Measurements from ENCODE around the gene MS4A10. TPM values are rescaled to one million over a fixed set of nuclear protein-coding genes. Genes with fewer than 3 reads are reported as not detected.

MS4A10 gene
- total and polyA plus RNA-seq, 2 donors (not counting 1 experiment from before 2014, with no cell fraction given), result not detected

- H4K20me1 ChIP-seq (ENCODE audit: control insufficient read depth, insufficient read depth, low read length, poor library complexity, severe bottlenecking), result no peaks in the 10 kb centered on the region
- intact Hi-C loops (cut with micrococcal nuclease), result no loop called here
- H3K4me3 ChIP-seq (ENCODE audit: control extremely low read depth in 1 of 5, extremely low read depth in 1 of 5, insufficient read depth in 1 of 5, low read depth in 2 of 5, low read length in 4 of 5), result no peak overlapping the region
- H3K27me3 ChIP-seq (replicated peaks in 1 of 4; ENCODE audit: control extremely low read depth in 1 of 4, control insufficient read depth in 3 of 4, insufficient read depth in 4 of 4, low read length in 3 of 4), result peaks cover 0 to 31% (median 1%) of the 10 kb centered on the region in 4 experiments
- H3K27ac ChIP-seq (ENCODE audit: low read length in 2 of 2), result no peak overlapping the region
- H3K4me1 Mint-ChIP-seq, result peaks cover 24% of the 10 kb centered on the region
- peaks cover 35% of the 10 kb centered on the region for H3K27me3 Mint-ChIP-seq
- no peak for TF ChIP-seq EZH2 (IDR thresholded peaks at IDR 0.05; ENCODE audit: borderline replicate concordance, insufficient read depth, low read depth, low read length, poor library complexity, severe bottlenecking)
- TF ChIP-seq, protein P1, sequence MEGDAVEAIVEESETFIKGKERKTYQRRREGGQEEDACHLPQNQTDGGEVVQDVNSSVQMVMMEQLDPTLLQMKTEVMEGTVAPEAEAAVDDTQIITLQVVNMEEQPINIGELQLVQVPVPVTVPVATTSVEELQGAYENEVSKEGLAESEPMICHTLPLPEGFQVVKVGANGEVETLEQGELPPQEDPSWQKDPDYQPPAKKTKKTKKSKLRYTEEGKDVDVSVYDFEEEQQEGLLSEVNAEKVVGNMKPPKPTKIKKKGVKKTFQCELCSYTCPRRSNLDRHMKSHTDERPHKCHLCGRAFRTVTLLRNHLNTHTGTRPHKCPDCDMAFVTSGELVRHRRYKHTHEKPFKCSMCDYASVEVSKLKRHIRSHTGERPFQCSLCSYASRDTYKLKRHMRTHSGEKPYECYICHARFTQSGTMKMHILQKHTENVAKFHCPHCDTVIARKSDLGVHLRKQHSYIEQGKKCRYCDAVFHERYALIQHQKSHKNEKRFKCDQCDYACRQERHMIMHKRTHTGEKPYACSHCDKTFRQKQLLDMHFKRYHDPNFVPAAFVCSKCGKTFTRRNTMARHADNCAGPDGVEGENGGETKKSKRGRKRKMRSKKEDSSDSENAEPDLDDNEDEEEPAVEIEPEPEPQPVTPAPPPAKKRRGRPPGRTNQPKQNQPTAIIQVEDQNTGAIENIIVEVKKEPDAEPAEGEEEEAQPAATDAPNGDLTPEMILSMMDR (IDR thresholded peaks at IDR 0.05), result peak; percentile 31
- H3K9me3 ChIP-seq (ENCODE audit: control extremely low read depth in 1 of 3, control insufficient read depth in 2 of 3, insufficient read depth in 1 of 3, low read length in 2 of 3), result peaks cover 0 to 8% (median 0%) of the 10 kb centered on the region in 3 donors
- H2AFZ ChIP-seq (ENCODE audit: insufficient read depth, low read depth, low read length, poor library complexity, severe bottlenecking), result no peak overlapping the region
- no peak overlapping the region for H3K9ac ChIP-seq (ENCODE audit: low read length)
- no peak for ATAC-seq (ENCODE audit: low read depth)
- WGBS (ENCODE audit: insufficient coverage), result 22% methylated on average over 15 of the region's 26 CpGs
- H3K27ac Mint-ChIP-seq, result no peak overlapping the region
- CTCF ChIA-PET, result interaction anchor here (0.6 to 6.5 kb wide), 2 partner anchors 9 to 227 kb away, joined by 4 to 102 read pairs; no protein-coding TSS in a partner anchor
- POLR2A ChIA-PET, result no interaction called here
- no peaks in the 10 kb centered on the region for H3K36me3 ChIP-seq (replicated peaks in 1 of 2; ENCODE audit: control extremely low read depth in 1 of 2, control insufficient read depth in 1 of 2, extremely low read depth in 1 of 2, insufficient read depth in 2 of 2, low read length in 1 of 2)
- no peaks in the 10 kb centered on the region for H3K9me3 Mint-ChIP-seq (ENCODE audit: insufficient read depth)
- H3K4me3 Mint-ChIP-seq, result no peak overlapping the region
- peaks cover 12 to 17% of the 10 kb centered on the region in 2 donors for H3K4me1 ChIP-seq (ENCODE audit: control insufficient read depth in 2 of 2, insufficient read depth in 2 of 2, low read length in 2 of 2)
- H3K79me2 ChIP-seq (ENCODE audit: control insufficient read depth, insufficient read depth, low read length), result no peaks in the 10 kb centered on the region
- DNase-seq, result peak; percentile 29
- H3K4me2 ChIP-seq (replicated peaks; ENCODE audit: low read depth, low read length, poor library complexity, severe bottlenecking), result no peak overlapping the region
Measured at GRCh38 chr11:60767388-60767811, 17.7 kb upstream of the MS4A10 start.

GRCh38 chr11:60768202-60768601 is 16.9 kb upstream of the MS4A10 start:
- 94% methylated on average over 6 of the region's 8 CpGs for WGBS (ENCODE audit: insufficient coverage)
- Histone ChIP-seq H3K79me2 (ENCODE audit: control insufficient read depth, insufficient read depth, low read length) (no peaks in the 10 kb centered on the region), H3K4me2 (replicated peaks; ENCODE audit: low read depth, low read length, poor library complexity, severe bottlenecking) (no peak overlapping the region), H3K9me3 (ENCODE audit: control extremely low read depth in 1 of 3, control insufficient read depth in 2 of 3, insufficient read depth in 1 of 3, low read length in 2 of 3) (peaks cover 0 to 10% (median 0%) of the 10 kb centered on the region in 3 donors), H3K4me3 (ENCODE audit: control extremely low read depth in 1 of 5, extremely low read depth in 1 of 5, insufficient read depth in 1 of 5, low read depth in 2 of 5, low read length in 4 of 5) (no peak overlapping the region), H4K20me1 (ENCODE audit: control insufficient read depth, insufficient read depth, low read length, poor library complexity, severe bottlenecking) (no peaks in the 10 kb centered on the region), H3K9ac (ENCODE audit: low read length) (no peak overlapping the region), H3K4me1 (ENCODE audit: control insufficient read depth in 2 of 2, insufficient read depth in 2 of 2, low read length in 2 of 2) (peaks cover 4 to 9% of the 10 kb centered on the region in 2 donors), H3K27ac (ENCODE audit: low read length in 2 of 2) (no peak overlapping the region), H3K36me3 (replicated peaks in 1 of 2; ENCODE audit: control extremely low read depth in 1 of 2, control insufficient read depth in 1 of 2, extremely low read depth in 1 of 2, insufficient read depth in 2 of 2, low read length in 1 of 2) (no peaks in the 10 kb centered on the region), H2AFZ (ENCODE audit: insufficient read depth, low read depth, low read length, poor library complexity, severe bottlenecking) (no peak overlapping the region), H3K27me3 (replicated peaks in 1 of 4; ENCODE audit: control extremely low read depth in 1 of 4, control insufficient read depth in 3 of 4, insufficient read depth in 4 of 4, low read length in 3 of 4) (peaks cover 0 to 31% (median 1%) of the 10 kb centered on the region in 4 experiments)
- Mint-ChIP-seq H3K27ac (no peak overlapping the region), H3K27me3 (peaks cover 35% of the 10 kb centered on the region), H3K4me1 (peaks cover 16% of the 10 kb centered on the region), H3K4me3 (no peak overlapping the region), H3K9me3 (ENCODE audit: insufficient read depth) (no peaks in the 10 kb centered on the region)
- ChIA-PET CTCF (interaction anchor here (0.6 kb wide), 1 partner anchor 227 kb away, joined by 4 read pairs; no protein-coding TSS in a partner anchor), POLR2A (no interaction called here)
- intact Hi-C loops (cut with micrococcal nuclease), result no loop called here
- DNase-seq, result no peak
- no peak for TF ChIP-seq EZH2 (IDR thresholded peaks at IDR 0.05; ENCODE audit: borderline replicate concordance, insufficient read depth, low read depth, low read length, poor library complexity, severe bottlenecking)
- TF ChIP-seq, protein P1 (IDR thresholded peaks at IDR 0.05), result no peak
- ATAC-seq (ENCODE audit: low read depth), result no peak

Measured in B cell (primary cell).